GM12878 (cell line): ENCODE measurements around the gene PLEKHA6.

Source experiments
- CBX5 ChIP-seq: sonication (generic); IDR thresholded peaks from 2 replicates; pipeline ENCODE4 v1.6.1; 2016; ENCODE audit warnings: low read depth, moderate library complexity, mild to moderate bottlenecking, inconsistent platforms
- CHD2 ChIP-seq: IDR thresholded peaks from 2 replicates; pipeline ENCODE4 v1.6.1; 2011; ENCODE audit warnings: low read depth, low read length, improper control_type of control experiment, borderline replicate concordance
- CTCF ChIP-seq, 3 experiments: IDR thresholded peaks in 2 of 3; conservative IDR thresholded peaks in 1 of 3; 2 replicates each; pipeline ENCODE4 v1.5.1; 2011; ENCODE audit warnings: low read depth in 3 of 3, low read length in 3 of 3, mild to moderate bottlenecking in 3 of 3, control low read depth in 2 of 3, moderate library complexity in 2 of 3, inconsistent platforms in 1 of 3, mixed read lengths in 1 of 3; ENCODE audit not compliant: control insufficient read depth in 2 of 3, insufficient read depth in 1 of 3; ENCODE audit errors: extremely low read depth in 1 of 3
- JUND ChIP-seq: IDR thresholded peaks from 2 replicates; pipeline ENCODE4 v1.6.1; 2012; ENCODE audit warnings: low read depth, mild to moderate bottlenecking, low read length, improper control_type of control experiment, moderate library complexity
- NR2C2 ChIP-seq: IDR thresholded peaks from 2 replicates; pipeline ENCODE4 v1.6.1; 2011; ENCODE audit warnings: borderline replicate concordance, low read depth; ENCODE audit not compliant: control insufficient read depth, insufficient read length
- NRF1 ChIP-seq: conservative IDR thresholded peaks from 2 replicates; pipeline ENCODE4 v1.6.1; 2011; ENCODE audit warnings: mild to moderate bottlenecking, low read depth, low read length, improper control_type of control experiment
- RBBP5 ChIP-seq: fragments of 200-600 bp; sonication (generic); conservative IDR thresholded peaks from 2 replicates; pipeline ENCODE4 v1.6.1; 2016
- SP1 ChIP-seq: IDR thresholded peaks from one replicate; pipeline ENCODE4 v1.6.1; 2011; ENCODE audit warnings: low read depth, low read length
- SREBF2 ChIP-seq: IDR thresholded peaks from 2 replicates; pipeline ENCODE4 v1.6.1; 2012; ENCODE audit warnings: mild to moderate bottlenecking, low read length
- ZNF24 ChIP-seq: fragments of 450-650 bp; IDR thresholded peaks from 2 replicates; pipeline ENCODE4 v1.6.1; 2017; ENCODE audit warnings: antibody characterized with exemption, mild to moderate bottlenecking
- ZNF274 ChIP-seq: IDR thresholded peaks from one replicate; pipeline ENCODE4 v1.8.0; 2011; ENCODE audit not compliant: insufficient read length, insufficient read depth

- no peak for TF ChIP-seq SREBF2
- TF ChIP-seq CTCF (IDR thresholded peaks at IDR 0.05 in 2 of 3, conservative IDR thresholded peaks at IDR 0.05 in 1 of 3; ENCODE audit: control insufficient read depth in 2 of 3, extremely low read depth in 1 of 3, insufficient read depth in 1 of 3, low read depth in 3 of 3, low read length in 3 of 3) = no peak
- no peak for TF ChIP-seq JUND
- TF ChIP-seq CBX5 = no peak
- TF ChIP-seq NR2C2 = no peak
- TF ChIP-seq ZNF274 = no peak
- TF ChIP-seq NRF1 = no peak
- no peak for TF ChIP-seq SP1
- TF ChIP-seq RBBP5 = no peak
- TF ChIP-seq CHD2 = no peak
- TF ChIP-seq ZNF24 = no peak
These were observed 72.2 kb downstream of the PLEKHA6 start for GRCh38 chr1:204287466-204287891.
